Neural progenitor cell (in vitro differentiated cells): ENCODE results near the gene ZNF329. TPM values are rescaled to one million over a fixed set of nuclear protein-coding genes. Genes with fewer than 3 reads are reported as not detected.

Experiments used
- DNase-seq: peaks from one replicate; pipeline ENCODE4 v3.0.0-alpha.2; 2016; ENCODE audit warnings: low spot score
- H2AFZ ChIP-seq: fragments of 200-600 bp; sonication (generic); replicated peaks from 2 replicates; pipeline ENCODE4 v1.6.1; 2016; ENCODE audit warnings: antibody characterized with exemption
- H3F3A ChIP-seq: fragments of 200-600 bp; sonication (generic); 2 replicates; pipeline ENCODE4 v1.6.1; 2016; ENCODE audit warnings: antibody characterized with exemption, low read depth
- H3K27ac ChIP-seq: fragments of 200-600 bp; sonication (generic); 2 replicates; pipeline ENCODE4 v1.5.1; 2016; ENCODE audit warnings: mild to moderate bottlenecking
- H3K27me3 ChIP-seq: fragments of 200-600 bp; sonication (generic); 2 replicates; pipeline ENCODE4 v1.6.1; 2016; ENCODE audit warnings: mild to moderate bottlenecking, moderate library complexity
- H3K36me3 ChIP-seq: fragments of 200-600 bp; sonication (generic); 2 replicates; pipeline ENCODE4 v1.5.1; 2016
- H3K4me1 ChIP-seq: fragments of 200-600 bp; sonication (generic); 2 replicates; pipeline ENCODE4 v1.6.1; 2016; ENCODE audit warnings: mixed run types
- H3K4me2 ChIP-seq: fragments of 200-600 bp; sonication (generic); 2 replicates; pipeline ENCODE4 v1.6.1; 2016
- H3K4me3 ChIP-seq: fragments of 200-600 bp; sonication (generic); 2 replicates; pipeline ENCODE4 v1.5.1; 2016
- H3K79me2 ChIP-seq: fragments of 200-600 bp; sonication (generic); 2 replicates; pipeline ENCODE4 v1.6.1; 2016; ENCODE audit warnings: low read depth
- H3K9ac ChIP-seq: fragments of 200-600 bp; sonication (generic); 2 replicates; pipeline ENCODE4 v1.6.1; 2016
- H3K9me3 ChIP-seq: fragments of 200-600 bp; sonication (generic); 2 replicates; pipeline ENCODE4 v1.5.1; 2016; ENCODE audit warnings: low read depth
- H4K20me1 ChIP-seq: fragments of 200-600 bp; sonication (generic); 2 replicates; pipeline ENCODE4 v1.6.1; 2016; ENCODE audit warnings: low read depth
- H3K27ac Mint-ChIP-seq: 3 replicates; pipeline ENCODE4 v1.8.0; 2021; ENCODE audit warnings: mixed read lengths
- H3K27me3 Mint-ChIP-seq: 2 replicates; pipeline ENCODE4 v1.8.0; 2022; ENCODE audit warnings: low read depth, mild to moderate bottlenecking, inconsistent platforms, moderate library complexity, mixed read lengths; ENCODE audit not compliant: insufficient read depth
- H3K36me3 Mint-ChIP-seq: 3 replicates; pipeline ENCODE4 v1.8.0; 2021; ENCODE audit warnings: mixed read lengths
- H3K4me1 Mint-ChIP-seq: 3 replicates; pipeline ENCODE4 v1.8.0; 2021; ENCODE audit warnings: mixed read lengths
- H3K4me3 Mint-ChIP-seq: 3 replicates; pipeline ENCODE4 v1.8.0; 2021; ENCODE audit warnings: mild to moderate bottlenecking, moderate library complexity, mixed read lengths
- H3K9me3 Mint-ChIP-seq: 3 replicates; pipeline ENCODE4 v1.8.0; 2020; ENCODE audit warnings: mixed read lengths
- EZH2 ChIP-seq: fragments of 200-600 bp; sonication (generic); IDR thresholded peaks from 2 replicates; pipeline ENCODE4 v1.6.1; 2017; ENCODE audit warnings: antibody characterized with exemption, mild to moderate bottlenecking, moderate library complexity
- EZH2phosphoT487 ChIP-seq: fragments of 200-600 bp; sonication (generic); IDR thresholded peaks from 2 replicates; pipeline ENCODE4 v1.6.1; 2017; ENCODE audit warnings: antibody characterized with exemption
- total RNA-seq: library from RNA; depleted of rRNA; stranded (reverse); fragments of >200 nt; gene quantifications from 2 replicates; pipeline ENCODE4 v1.2.3, GENCODE V29; 2015; ENCODE audit warnings: low replicate concordance
- TF ChIP-seq, protein P1 (sequence below): fragments of 200-600 bp; sonication (generic); IDR thresholded peaks from 2 replicates; pipeline ENCODE4 v1.5.1; 2017; ENCODE audit warnings: antibody characterized with exemption, mild to moderate bottlenecking

Gene ZNF329
- total RNA-seq, 1 donor from 2014 or later: 36.2 TPM

GRCh38 chr19:58084596-58085347 is 65.8 kb downstream of the ZNF329 start:
- TF ChIP-seq, protein P1, sequence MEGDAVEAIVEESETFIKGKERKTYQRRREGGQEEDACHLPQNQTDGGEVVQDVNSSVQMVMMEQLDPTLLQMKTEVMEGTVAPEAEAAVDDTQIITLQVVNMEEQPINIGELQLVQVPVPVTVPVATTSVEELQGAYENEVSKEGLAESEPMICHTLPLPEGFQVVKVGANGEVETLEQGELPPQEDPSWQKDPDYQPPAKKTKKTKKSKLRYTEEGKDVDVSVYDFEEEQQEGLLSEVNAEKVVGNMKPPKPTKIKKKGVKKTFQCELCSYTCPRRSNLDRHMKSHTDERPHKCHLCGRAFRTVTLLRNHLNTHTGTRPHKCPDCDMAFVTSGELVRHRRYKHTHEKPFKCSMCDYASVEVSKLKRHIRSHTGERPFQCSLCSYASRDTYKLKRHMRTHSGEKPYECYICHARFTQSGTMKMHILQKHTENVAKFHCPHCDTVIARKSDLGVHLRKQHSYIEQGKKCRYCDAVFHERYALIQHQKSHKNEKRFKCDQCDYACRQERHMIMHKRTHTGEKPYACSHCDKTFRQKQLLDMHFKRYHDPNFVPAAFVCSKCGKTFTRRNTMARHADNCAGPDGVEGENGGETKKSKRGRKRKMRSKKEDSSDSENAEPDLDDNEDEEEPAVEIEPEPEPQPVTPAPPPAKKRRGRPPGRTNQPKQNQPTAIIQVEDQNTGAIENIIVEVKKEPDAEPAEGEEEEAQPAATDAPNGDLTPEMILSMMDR: no peak
- TF ChIP-seq EZH2phosphoT487 (no peak), EZH2 (no peak)
- Histone ChIP-seq H3F3A (no peaks in the 10 kb centered on the region), H4K20me1 (no peaks in the 10 kb centered on the region), H3K9me3 (no peaks in the 10 kb centered on the region), H3K4me3 (no peak overlapping the region), H2AFZ (no peak overlapping the region), H3K4me1 (no peaks in the 10 kb centered on the region), H3K36me3 (peaks cover 4% of the 10 kb centered on the region), H3K27ac (no peak overlapping the region), H3K9ac (no peak overlapping the region), H3K4me2 (no peak overlapping the region), H3K79me2 (no peaks in the 10 kb centered on the region), H3K27me3 (no peaks in the 10 kb centered on the region)
- Mint-ChIP-seq H3K4me3 (no peak overlapping the region), H3K4me1 (no peaks in the 10 kb centered on the region), H3K27me3 (peaks cover 3% of the 10 kb centered on the region), H3K27ac (no peak overlapping the region), H3K36me3 (peaks cover 39% of the 10 kb centered on the region), H3K9me3 (peaks cover 64% of the 10 kb centered on the region)
- no peak for DNase-seq

GRCh38 chr19:58083021-58083420 is 67.6 kb downstream of the ZNF329 start:
- Histone ChIP-seq H4K20me1 (no peaks in the 10 kb centered on the region), H3K4me1 (no peaks in the 10 kb centered on the region), H3K79me2 (no peaks in the 10 kb centered on the region), H3K4me3 (no peak overlapping the region), H3K36me3 (peaks cover 4% of the 10 kb centered on the region), H3K27me3 (no peaks in the 10 kb centered on the region), H3K9me3 (no peaks in the 10 kb centered on the region), H3K27ac (no peak overlapping the region), H2AFZ (no peak overlapping the region), H3K9ac (no peak overlapping the region), H3F3A (no peaks in the 10 kb centered on the region), H3K4me2 (no peak overlapping the region)
- peaks cover 29% of the 10 kb centered on the region for H3K36me3 Mint-ChIP-seq
- no peak overlapping the region for H3K27ac Mint-ChIP-seq
- no peak for TF ChIP-seq EZH2
- TF ChIP-seq, protein P1: no peak
- peaks cover 68% of the 10 kb centered on the region for H3K9me3 Mint-ChIP-seq
- no peak for DNase-seq
- H3K4me3 Mint-ChIP-seq: no peak overlapping the region
- no peaks in the 10 kb centered on the region for H3K27me3 Mint-ChIP-seq
- H3K4me1 Mint-ChIP-seq: no peaks in the 10 kb centered on the region

- no peaks in the 10 kb centered on the region for H3F3A ChIP-seq
- Mint-ChIP-seq H3K4me1 (no peaks in the 10 kb centered on the region), H3K9me3 (peaks cover 62% of the 10 kb centered on the region), H3K27me3 (peaks cover 2% of the 10 kb centered on the region), H3K27ac (no peak overlapping the region), H3K4me3 (no peak overlapping the region), H3K36me3 (peaks cover 17% of the 10 kb centered on the region)
- H3K9ac ChIP-seq: no peak overlapping the region
- no peak overlapping the region for H3K4me3 ChIP-seq
- no peaks in the 10 kb centered on the region for H3K4me1 ChIP-seq
- no peak overlapping the region for H2AFZ ChIP-seq
- TF ChIP-seq EZH2phosphoT487: no peak
- no peaks in the 10 kb centered on the region for H3K9me3 ChIP-seq
- H4K20me1 ChIP-seq: no peaks in the 10 kb centered on the region
- no peaks in the 10 kb centered on the region for H3K79me2 ChIP-seq
- no peaks in the 10 kb centered on the region for H3K27me3 ChIP-seq
- H3K36me3 ChIP-seq: peaks cover 4% of the 10 kb centered on the region
- no peak for DNase-seq
- H3K4me2 ChIP-seq: no peak overlapping the region
- no peak overlapping the region for H3K27ac ChIP-seq
These were observed 70.8 kb downstream of the ZNF329 start for GRCh38 chr19:58079792-58080191.

Other genes with a start within 250 kb of the ZNF329 start
- 20.6 and 27.2 TPM in 2 replicates for gene ZNF417, start 234.2 kb downstream of the ZNF329 start, total RNA-seq
- 25.9 and 43.0 TPM in 2 replicates for gene ZNF418, start 215.4 kb downstream of the ZNF329 start, total RNA-seq
- 15.9 and 23.2 TPM in 2 replicates for gene ZNF256, start 203.1 kb downstream of the ZNF329 start, total RNA-seq
- 0.15 TPM in 1 of 2 replicates, not detected in the other for gene C19orf18, start 176.3 kb downstream of the ZNF329 start, total RNA-seq
- 48.7 and 50.9 TPM in 2 replicates for gene ZNF606, start 148.0 kb downstream of the ZNF329 start, total RNA-seq
- gene ZSCAN1, start 116.8 kb downstream of the ZNF329 start, total RNA-seq: 0.67 and 4.1 TPM in 2 replicates
- gene ZNF135, start 91.5 kb downstream of the ZNF329 start, total RNA-seq: 9.5 and 11.1 TPM in 2 replicates
- gene ZSCAN18, start 52.6 kb downstream of the ZNF329 start, total RNA-seq: 49.1 and 144 TPM in 2 replicates
- gene ZNF274, start 32.3 kb upstream of the ZNF329 start, total RNA-seq: 39.3 and 43.0 TPM in 2 replicates
- 86.0 and 104 TPM in 2 replicates for gene ZNF544, start 78.1 kb upstream of the ZNF329 start, total RNA-seq
- 18.6 and 24.0 TPM in 2 replicates for gene ZNF8, start 128.2 kb upstream of the ZNF329 start, total RNA-seq
- 49.8 and 49.9 TPM in 2 replicates for gene ERVK3-1, start 154.6 kb upstream of the ZNF329 start, total RNA-seq
- gene ZSCAN22, start 176.2 kb upstream of the ZNF329 start, total RNA-seq: 1.5 and 2.4 TPM in 2 replicates
- 7.5 and 37.1 TPM in 2 replicates for gene A1BG, start 202.7 kb upstream of the ZNF329 start, total RNA-seq
- 3.7 and 8.0 TPM in 2 replicates for gene ZNF497, start 212.0 kb upstream of the ZNF329 start, total RNA-seq
- 1.4 and 8.5 TPM in 2 replicates for gene ZNF837, start 230.2 kb upstream of the ZNF329 start, total RNA-seq
- gene RPS5, start 236.5 kb upstream of the ZNF329 start, total RNA-seq: 1,938 and 2,407 TPM in 2 replicates
- 0.62 TPM in 1 of 2 replicates, not detected in the other for gene RNF225, start 244.9 kb upstream of the ZNF329 start, total RNA-seq